Measurements from ENCODE around the gene PPP2R5E.

The PPP2R5E gene

DNA sequence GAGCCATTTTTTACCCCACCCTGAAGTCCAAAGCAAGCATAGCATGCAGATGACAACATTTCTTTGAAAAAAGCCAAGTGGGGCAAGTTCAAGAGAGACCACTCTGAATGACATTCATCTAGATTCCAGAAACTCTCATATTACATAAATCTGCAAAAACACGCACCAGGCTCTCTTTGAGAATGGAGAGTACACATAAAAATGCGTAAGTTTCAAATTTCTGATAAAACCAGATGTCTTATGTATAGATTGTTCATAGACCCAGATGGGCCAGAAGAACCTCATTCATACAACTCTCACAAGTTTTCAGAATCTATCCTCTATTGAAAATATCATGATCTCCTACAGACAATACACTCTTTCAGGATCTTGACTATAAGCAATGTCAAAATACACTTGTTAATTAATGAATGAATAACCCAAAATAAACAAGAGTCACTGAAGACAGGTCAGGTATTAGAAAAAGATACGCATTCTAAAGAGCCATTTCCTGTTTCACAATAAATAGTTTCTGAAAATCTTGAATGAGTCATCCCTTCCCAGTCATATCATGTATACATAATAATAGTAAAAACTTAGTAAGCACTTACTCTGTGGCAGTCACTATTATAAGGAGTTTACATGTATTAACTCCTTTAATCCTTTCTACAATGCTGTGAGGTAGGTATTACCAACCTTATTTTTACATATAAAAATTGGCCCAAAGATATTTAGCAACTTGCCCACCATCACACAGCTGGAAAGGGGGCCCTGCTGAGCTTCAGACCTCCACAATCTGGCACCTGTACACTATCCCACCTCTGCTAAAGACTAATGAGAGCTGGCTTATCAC is 72.0 kb downstream of the PPP2R5E start:
- no peak for DNase-seq (ENCODE audit: low read depth)

DNA sequence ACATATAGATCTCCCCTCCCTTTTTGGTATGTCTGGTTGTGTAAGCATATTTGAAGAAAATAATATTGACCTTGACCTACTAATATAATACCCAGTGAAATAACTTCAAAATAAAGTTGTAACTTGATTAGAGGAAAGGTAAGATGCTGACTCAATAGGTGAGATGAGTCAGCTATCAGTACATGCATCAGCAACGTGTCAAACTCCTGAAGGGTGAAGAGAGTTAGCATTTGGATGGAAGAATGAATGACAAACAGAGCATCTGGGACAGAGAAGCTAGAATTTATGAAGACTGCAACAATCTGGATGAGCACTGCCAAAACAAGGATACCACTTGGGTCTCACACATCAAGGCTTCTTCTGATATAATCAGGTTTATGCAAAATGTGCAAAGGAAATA is 74.9 kb downstream of the PPP2R5E start:
- no peak for DNase-seq (ENCODE audit: low read depth)

GRCh38 chr14:63467440-63468072 is 75.6 kb downstream of the PPP2R5E start:
- DNase-seq (ENCODE audit: low read depth), result no peak

DNA sequence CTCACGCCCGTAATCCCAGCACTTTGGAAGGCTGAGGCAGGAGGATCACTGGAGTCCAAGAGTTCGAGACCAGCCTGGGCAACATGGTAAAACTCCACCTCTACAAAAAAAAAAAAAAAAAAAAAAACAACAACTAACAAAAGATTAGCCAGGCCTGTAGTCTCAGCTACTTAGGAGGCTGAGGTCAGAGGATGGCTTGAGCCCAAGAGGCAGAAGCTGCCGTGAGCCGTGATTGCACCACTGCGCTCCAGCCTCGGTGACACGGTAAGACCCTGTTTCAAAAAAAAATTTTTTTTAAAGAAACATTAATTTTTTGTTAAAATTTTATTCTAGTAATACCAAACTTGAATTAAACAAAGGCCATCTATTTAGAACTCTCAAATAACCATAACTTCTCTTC is 77.8 kb downstream of the PPP2R5E start:
- DNase-seq (ENCODE audit: low read depth), result no peak

DNA sequence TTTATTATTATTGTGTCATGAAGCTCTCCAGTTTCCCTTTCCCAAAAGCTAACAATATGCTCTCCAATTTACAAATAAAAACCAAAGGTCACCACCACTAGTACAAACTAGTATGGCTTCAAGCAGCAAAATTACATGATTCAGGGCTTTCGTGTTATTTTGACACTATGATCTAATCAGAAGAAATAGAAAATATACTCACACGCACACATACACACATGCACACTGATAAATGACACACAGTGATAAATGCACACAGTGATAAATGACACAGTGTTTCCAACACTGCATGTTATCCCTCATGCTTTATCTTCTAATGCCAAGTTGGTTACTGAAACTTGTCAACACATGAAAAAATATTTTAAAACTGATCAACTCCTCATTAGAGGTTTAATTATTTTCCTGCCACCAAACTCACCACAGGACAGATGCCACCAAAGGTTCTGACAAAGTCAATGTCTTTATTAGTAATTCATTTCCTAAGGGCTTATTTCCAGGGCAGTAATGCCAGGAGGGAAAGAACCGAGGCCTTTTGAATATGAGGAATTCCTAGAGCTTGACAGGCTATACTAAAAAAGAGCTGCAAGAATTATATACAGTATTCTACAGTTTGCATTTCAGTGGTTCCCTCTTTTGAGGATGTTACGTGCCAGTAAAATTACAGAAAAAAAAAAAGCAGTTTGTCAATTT is 82.4 kb downstream of the PPP2R5E start:
- no peak for DNase-seq (ENCODE audit: low read depth)

DNA sequence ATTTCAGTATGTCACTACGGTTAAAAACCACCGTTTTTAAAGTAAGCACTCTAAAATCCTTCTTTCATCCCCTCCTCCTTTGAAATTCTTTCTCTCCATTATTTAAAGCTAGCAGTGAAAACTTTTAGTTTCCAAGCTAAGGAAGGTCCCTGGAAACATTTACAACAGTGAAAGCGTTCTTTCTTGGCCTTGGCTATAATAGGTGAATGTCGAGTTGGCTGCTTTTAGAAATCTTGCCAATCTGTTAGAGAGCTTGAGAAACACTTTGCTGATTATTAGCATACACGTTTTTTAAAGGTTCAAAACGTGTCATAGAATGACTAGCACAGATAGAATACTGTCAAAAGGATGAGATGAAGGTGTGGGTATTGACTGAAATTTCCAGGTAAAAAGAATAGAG is 83.4 kb downstream of the PPP2R5E start:
- no peak for DNase-seq (ENCODE audit: low read depth)

GRCh38 chr14:63457498-63457897 is 85.7 kb downstream of the PPP2R5E start:
- DNase-seq (ENCODE audit: low read depth), result no peak

- DNase-seq (ENCODE audit: low read depth), result no peak
Measured at GRCh38 chr14:63454863-63455622, 88.1 kb downstream of the PPP2R5E start.

GRCh38 chr14:63454436-63454835 is 88.7 kb downstream of the PPP2R5E start:
- DNase-seq (ENCODE audit: low read depth), result no peak

DNA sequence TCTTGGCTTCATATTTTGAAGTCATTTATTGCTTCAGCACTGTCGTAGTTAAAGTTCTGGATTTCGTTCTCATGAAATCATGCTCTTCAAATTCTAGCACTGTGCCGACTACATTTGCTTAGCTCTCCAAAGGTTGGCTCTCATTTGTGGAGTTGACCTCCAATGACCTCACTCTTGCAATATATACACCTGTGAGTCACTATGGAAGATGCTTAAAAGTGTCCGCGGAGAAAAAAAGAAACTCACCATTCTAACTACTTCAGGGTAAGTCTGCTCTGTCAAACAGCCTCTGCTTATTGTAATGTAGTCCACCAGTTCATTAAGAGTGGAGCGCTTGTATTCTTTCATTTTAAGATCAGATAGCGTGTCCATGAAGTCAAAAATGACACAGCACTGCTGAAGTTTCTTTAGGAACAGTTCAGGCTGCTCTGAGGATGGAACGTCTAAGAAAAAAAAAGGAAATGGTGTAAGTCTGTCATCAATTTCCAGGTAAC is 89.7 kb downstream of the PPP2R5E start:
- no peak for DNase-seq (ENCODE audit: low read depth)

- DNase-seq (ENCODE audit: low read depth), result no peak
Measured at GRCh38 chr14:63452796-63453195, 90.4 kb downstream of the PPP2R5E start.

DNA sequence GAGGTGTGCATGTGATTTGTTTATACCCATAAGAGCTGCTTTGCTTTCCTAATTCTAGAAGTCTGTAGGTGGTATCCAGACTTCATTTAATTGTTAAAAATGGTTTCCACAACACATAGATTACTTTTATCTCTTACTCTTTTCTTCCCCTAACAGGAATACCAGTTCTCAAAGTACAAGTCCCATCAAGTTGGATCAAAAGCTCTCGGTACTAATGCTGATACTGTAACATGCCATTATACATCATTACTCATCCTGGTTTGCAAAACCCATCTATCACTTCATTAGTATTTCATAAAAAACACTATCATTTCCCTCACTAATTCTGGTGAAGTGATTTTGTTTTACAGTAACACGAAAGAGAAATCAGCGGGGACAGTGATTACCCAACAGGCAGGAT is 94.3 kb downstream of the PPP2R5E start:
- no peak for DNase-seq (ENCODE audit: low read depth)

DNA sequence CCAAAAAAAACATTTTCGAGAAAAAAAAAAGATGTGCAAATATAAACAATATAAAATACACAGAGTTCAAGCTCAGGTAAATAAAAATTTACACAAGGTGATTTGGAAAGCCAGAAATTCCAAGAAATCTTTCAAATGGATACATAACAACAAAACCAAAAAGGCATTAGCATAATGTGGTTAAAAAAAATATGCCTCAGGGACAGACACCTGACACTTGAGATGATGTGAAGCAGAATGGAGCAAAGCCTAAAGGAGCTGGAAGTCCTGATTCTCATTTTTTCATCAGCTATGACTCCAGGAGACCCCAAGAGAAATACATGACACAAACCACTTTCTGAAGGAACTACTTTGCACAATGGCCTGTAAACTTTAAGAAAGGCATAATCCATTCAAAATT is 98.6 kb downstream of the PPP2R5E start:
- DNase-seq (ENCODE audit: low read depth), result no peak

GRCh38 chr14:63443988-63444387 is 99.2 kb downstream of the PPP2R5E start:
- no peak for DNase-seq (ENCODE audit: low read depth)

- no peak for DNase-seq (ENCODE audit: low read depth)
Measured at GRCh38 chr14:63443361-63443760, 99.8 kb downstream of the PPP2R5E start.

GRCh38 chr14:63438065-63438757 is 105.0 kb downstream of the PPP2R5E start:
- DNase-seq (ENCODE audit: low read depth), result peak; percentile 27

- DNase-seq (ENCODE audit: low read depth), result no peak
Measured at GRCh38 chr14:63436286-63437098, 106.7 kb downstream of the PPP2R5E start.

DNA sequence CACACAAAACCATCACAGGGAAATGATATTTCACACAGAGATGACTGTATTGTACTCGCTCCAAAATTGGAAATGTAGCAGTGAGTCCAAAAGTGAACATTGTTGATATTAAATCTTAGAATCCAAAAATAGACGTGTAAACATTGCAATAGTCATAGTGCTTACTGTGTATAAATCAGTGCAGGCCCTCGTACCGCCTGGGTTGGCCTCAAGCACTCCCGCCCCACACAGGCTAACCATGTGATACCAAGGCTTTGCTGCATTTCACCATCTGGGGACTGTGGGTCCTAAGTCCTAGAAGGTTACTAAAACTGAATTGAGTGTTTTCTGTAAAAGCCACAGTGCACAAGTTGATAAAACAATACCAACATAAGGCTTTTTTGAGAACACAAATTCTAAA is 107.3 kb downstream of the PPP2R5E start:
- DNase-seq (ENCODE audit: low read depth), result no peak

GRCh38 chr14:63435204-63435603 is 108.0 kb downstream of the PPP2R5E start:
- DNase-seq (ENCODE audit: low read depth), result no peak

DNA sequence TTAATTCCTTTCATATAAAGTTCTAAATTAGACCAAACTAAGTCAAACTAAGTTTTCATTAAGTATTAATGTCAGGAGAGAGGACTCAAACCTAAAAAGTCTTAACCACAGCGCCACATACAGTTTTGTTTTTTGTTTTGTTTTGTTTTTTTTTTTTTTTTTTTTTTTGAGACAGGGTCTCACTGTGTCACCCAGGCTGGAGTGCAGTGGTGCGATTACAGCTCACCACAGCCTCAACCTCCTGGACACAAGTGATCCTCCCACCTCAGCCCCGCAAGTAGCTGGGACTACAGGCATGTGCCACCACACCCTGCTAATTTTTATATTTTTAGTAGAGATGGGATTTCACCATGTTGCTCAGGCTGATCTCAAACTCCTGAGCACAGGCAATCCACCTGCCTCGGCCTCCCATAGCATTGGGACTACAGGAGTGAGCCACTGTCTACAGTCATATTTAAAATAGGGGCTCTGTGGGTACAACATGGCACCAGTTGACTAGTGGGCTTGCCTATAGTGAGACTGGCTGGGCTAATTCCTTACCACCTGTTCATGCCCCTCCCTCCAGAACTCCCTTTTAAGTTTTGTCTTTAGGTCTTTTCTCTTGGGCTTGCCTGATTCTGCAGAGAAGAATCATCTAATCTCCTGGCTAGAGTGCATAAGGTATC is 110.2 kb downstream of the PPP2R5E start:
- no peak for DNase-seq (ENCODE audit: low read depth)
